ENCODE data around the gene SLC35F2.

SLC35F2 gene

DNA sequence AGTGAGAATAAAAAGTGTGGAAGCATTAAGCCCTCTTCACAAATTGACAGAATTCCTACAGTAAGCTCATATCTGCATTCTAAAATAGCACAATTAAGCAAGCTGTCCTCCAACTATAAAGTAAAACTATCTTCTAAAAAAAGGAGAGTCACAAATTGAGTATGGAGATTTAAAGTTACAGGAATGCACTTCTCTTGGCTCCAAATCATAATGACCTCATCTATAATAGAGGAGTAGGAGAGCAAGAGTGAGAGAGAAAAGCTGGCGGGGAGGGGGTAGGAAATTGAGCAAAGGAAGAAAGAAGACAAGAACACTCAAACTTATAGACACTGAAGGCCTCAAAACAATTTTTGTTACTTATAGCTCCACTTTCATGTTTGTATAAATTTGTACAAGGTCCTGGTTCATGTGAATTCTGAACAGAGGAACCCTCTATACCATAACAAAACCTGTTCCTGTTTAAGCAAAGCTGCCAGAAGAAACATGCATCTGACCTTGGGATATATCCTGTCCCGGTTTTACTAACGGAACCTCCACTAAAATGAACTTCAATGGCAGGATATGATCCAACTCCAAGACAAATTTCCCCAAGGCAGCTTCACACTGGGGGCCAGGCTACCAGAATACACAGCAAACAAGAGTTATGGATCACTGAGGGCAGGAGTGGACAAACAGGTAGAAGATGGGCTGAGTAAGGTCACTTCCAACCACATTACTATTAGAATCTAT is 37.2 kb downstream of the SLC35F2 start:
- no peak for DNase-seq (ENCODE audit: extremely low read depth, insufficient read length)
- TF ChIP-seq, protein P1, sequence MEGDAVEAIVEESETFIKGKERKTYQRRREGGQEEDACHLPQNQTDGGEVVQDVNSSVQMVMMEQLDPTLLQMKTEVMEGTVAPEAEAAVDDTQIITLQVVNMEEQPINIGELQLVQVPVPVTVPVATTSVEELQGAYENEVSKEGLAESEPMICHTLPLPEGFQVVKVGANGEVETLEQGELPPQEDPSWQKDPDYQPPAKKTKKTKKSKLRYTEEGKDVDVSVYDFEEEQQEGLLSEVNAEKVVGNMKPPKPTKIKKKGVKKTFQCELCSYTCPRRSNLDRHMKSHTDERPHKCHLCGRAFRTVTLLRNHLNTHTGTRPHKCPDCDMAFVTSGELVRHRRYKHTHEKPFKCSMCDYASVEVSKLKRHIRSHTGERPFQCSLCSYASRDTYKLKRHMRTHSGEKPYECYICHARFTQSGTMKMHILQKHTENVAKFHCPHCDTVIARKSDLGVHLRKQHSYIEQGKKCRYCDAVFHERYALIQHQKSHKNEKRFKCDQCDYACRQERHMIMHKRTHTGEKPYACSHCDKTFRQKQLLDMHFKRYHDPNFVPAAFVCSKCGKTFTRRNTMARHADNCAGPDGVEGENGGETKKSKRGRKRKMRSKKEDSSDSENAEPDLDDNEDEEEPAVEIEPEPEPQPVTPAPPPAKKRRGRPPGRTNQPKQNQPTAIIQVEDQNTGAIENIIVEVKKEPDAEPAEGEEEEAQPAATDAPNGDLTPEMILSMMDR (IDR thresholded peaks at IDR 0.05; ENCODE audit: insufficient read depth, low read length, poor library complexity, severe bottlenecking) = no peak

DNA sequence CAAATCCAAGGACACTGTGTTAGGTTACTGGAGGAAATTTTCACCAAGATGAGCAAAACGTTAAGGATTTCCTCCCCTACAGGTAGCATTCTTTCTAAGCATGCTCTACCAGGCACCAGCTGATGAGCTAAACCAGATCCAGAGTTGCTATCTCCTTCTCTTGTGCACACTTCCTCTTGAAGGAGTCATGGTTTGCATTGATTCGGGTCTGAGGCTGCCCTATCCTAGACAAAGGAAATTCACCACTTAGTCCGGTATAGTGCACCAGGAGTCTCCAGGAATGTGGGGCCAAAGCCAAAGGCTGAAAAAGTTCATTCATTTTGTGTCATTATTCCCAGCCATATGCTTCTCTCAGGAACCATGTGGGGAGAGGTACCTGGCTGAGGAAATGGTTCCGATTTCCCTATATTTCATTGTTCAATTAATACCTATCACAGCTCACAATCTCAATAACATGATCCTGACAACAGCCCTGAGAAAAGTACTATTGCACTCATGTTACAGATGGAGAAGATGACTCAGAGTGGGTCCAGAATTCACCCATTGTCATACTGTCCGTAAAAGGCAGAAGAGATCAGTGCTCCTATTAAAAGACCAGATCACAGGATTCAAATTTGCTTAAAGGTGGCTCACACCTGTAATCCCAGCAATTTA is 39.1 kb downstream of the SLC35F2 start:
- H3K4me3 ChIP-seq (replicated peaks; ENCODE audit: low read depth, low read length) = no peak overlapping the region

More for the DNA sequence above, 37.2 kb downstream of the SLC35F2 start:
- Histone ChIP-seq H3K27me3 (replicated peaks; ENCODE audit: control insufficient read depth, insufficient read depth, low read length) (no peaks in the 10 kb centered on the region), H3K36me3 (ENCODE audit: control insufficient read depth, insufficient read depth, low read length) (no peaks in the 10 kb centered on the region), H3K4me3 (replicated peaks; ENCODE audit: low read depth, low read length) (no peak overlapping the region)

DNA sequence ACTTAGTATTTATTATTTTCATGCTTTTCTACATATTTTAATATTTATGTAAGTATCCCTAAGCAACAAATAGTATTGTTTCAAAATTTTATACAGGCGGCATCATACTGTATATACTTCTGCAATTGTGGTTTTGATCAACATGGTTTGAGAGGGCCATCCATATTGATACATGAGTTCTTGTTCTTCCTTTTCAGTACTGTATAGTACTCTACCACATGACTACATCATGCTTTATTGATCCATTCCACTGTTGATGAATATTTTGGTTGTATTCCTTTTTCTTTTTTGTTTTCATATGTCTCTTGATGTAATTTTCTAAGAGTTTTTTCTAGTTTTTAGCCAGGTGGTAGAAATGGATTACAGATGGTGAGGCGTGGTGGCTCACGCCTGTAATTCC is 40.1 kb downstream of the SLC35F2 start:
- DNase-seq (ENCODE audit: extremely low read depth, insufficient read length) = no peak
- Histone ChIP-seq H3K36me3 (ENCODE audit: control insufficient read depth, insufficient read depth, low read length) (peaks cover 2% of the 10 kb centered on the region), H3K27me3 (replicated peaks; ENCODE audit: control insufficient read depth, insufficient read depth, low read length) (no peaks in the 10 kb centered on the region), H3K4me3 (replicated peaks; ENCODE audit: low read depth, low read length) (no peak overlapping the region)
- TF ChIP-seq, protein P1 (IDR thresholded peaks at IDR 0.05; ENCODE audit: insufficient read depth, low read length, poor library complexity, severe bottlenecking) = no peak

More for the DNA sequence above, 39.1 kb downstream of the SLC35F2 start:
- no peaks in the 10 kb centered on the region for H3K27me3 ChIP-seq (replicated peaks; ENCODE audit: control insufficient read depth, insufficient read depth, low read length)
- no peak for DNase-seq (ENCODE audit: extremely low read depth, insufficient read length)
- H3K36me3 ChIP-seq (ENCODE audit: control insufficient read depth, insufficient read depth, low read length) = no peaks in the 10 kb centered on the region
- TF ChIP-seq, protein P1 (IDR thresholded peaks at IDR 0.05; ENCODE audit: insufficient read depth, low read length, poor library complexity, severe bottlenecking) = no peak

DNA sequence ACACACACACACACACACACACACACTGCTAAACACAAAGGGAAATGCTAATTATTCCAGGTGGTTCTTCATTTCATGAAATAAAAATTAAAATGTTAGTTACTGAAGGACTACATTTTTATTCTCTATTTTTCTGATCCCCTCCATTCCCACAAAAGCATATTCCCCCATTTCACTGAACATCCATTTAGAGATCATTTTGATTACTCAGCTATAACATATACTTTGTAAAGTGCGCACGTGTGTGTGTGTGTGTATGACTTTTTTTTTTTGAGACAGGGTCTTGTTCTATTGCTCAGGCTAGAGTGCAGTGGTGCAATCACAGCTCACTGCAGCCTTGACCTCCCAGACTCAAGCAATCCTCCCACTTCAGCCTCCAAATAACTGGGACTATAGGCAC is 42.6 kb downstream of the SLC35F2 start:
- Histone ChIP-seq H3K27me3 (replicated peaks; ENCODE audit: control insufficient read depth, insufficient read depth, low read length) (no peaks in the 10 kb centered on the region), H3K4me3 (replicated peaks; ENCODE audit: low read depth, low read length) (no peak overlapping the region), H3K36me3 (ENCODE audit: control insufficient read depth, insufficient read depth, low read length) (peaks cover 4% of the 10 kb centered on the region)
- TF ChIP-seq, protein P1 (IDR thresholded peaks at IDR 0.05; ENCODE audit: insufficient read depth, low read length, poor library complexity, severe bottlenecking) = no peak
- DNase-seq (ENCODE audit: extremely low read depth, insufficient read length) = no peak

DNA sequence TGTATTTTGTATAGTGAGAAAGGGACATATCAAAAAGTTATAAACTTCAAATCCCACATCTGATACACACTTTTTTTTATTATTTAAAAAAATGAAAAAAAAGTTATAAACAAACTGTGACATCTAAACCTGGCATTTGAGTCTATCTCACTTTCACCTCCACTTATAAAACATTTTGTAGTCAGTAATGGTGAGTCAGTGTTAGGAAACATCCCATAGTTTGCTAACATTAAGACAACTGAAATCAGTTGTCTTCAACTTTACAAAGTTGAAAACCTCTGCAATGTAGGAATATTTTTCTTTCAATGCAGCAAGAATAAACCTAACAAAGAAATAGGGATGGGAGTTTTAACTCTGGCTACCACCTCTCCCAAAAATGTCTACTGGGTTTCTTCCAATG is 47.7 kb downstream of the SLC35F2 start:
- Histone ChIP-seq H3K27me3 (replicated peaks; ENCODE audit: control insufficient read depth, insufficient read depth, low read length) (no peaks in the 10 kb centered on the region), H3K36me3 (ENCODE audit: control insufficient read depth, insufficient read depth, low read length) (peaks cover 8% of the 10 kb centered on the region), H3K4me3 (replicated peaks; ENCODE audit: low read depth, low read length) (no peak overlapping the region)
- TF ChIP-seq, protein P1 (IDR thresholded peaks at IDR 0.05; ENCODE audit: insufficient read depth, low read length, poor library complexity, severe bottlenecking) = no peak
- DNase-seq (ENCODE audit: extremely low read depth, insufficient read length) = no peak
